SK-N-DZ (cell line): ENCODE results near the gene KANSL2. TPM values are rescaled to one million over a fixed set of nuclear protein-coding genes. Genes with fewer than 3 reads are reported as not detected.
A peak's percentile ranks its signal among the peaks of the same experiment; 100 is the strongest.
"Not testable (repeated sequence)": the region's sequence is repeated elsewhere in the genome, so short reads cannot be mapped to it uniquely, and the experiment has no call there.

ENCODE experiments used
- DNase-seq: peaks from one replicate; pipeline ENCODE4 v3.0.0-alpha.2; 2015; ENCODE audit warnings: low spot score
- polyA plus RNA-seq, 2 experiments: library from polyadenylated mRNA; depleted of rRNA; stranded (reverse); fragments of >200 nt; gene quantifications; 2 replicates each; pipeline ENCODE4 v1.2.3, GENCODE V29; 2014

KANSL2 gene, protein sequence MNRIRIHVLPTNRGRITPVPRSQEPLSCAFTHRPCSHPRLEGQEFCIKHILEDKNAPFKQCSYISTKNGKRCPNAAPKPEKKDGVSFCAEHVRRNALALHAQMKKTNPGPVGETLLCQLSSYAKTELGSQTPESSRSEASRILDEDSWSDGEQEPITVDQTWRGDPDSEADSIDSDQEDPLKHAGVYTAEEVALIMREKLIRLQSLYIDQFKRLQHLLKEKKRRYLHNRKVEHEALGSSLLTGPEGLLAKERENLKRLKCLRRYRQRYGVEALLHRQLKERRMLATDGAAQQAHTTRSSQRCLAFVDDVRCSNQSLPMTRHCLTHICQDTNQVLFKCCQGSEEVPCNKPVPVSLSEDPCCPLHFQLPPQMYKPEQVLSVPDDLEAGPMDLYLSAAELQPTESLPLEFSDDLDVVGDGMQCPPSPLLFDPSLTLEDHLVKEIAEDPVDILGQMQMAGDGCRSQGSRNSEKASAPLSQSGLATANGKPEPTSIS
- polyA plus RNA-seq (2014; cell fraction: cytosol; rRNA removed): 67.7 and 78.0 TPM in 2 replicates
- 75.0 and 87.4 TPM in 2 replicates for polyA plus RNA-seq (2014; cell fraction: nucleus; rRNA removed)

DNA sequence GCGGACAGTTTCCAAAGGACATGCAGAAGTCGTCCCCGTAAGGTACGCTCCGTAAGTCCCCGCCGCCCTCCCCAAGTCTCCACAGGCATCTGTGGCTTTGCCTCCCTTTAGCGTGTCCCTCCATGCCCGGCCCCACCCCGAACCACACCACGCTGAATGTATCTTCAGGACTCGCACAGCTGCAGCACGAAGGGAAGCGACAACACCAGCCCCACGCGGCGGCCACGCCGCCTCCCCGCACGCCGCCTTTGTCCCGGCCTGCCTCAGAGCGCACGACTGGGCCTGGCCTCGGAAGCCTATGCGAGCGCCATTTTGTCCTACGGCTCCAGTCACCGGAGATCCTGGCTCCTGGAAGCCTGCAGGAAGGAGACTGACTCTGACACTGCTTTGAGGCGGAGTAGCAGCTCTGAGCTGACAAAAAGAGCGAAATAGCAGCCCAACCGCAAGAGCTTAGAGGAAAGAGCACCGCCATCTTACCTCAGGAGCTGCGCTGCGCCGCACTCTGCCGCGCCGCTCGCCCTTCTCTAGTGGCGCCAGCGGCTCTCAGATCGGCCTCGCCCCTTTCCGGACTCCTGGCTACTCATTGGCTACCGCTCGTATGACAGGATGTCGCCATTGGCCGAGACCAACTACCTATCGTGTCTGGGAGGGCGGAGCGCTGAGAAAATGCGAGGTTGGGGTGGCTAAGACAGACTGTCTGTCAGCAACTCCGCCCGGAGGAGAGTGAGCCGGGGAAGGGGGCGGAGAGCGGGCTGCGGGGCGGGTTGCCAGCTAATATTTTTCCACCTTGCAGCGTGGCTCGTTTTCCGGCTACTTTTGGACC is at the start of gene KANSL2:
Gene KANSL2 (minus strand): TSS at position 529 of the 823 bp plus-strand sequence. CDS start 606 bp downstream, outside the sequence.
- DNase-seq: peak; percentile 99

DNA sequence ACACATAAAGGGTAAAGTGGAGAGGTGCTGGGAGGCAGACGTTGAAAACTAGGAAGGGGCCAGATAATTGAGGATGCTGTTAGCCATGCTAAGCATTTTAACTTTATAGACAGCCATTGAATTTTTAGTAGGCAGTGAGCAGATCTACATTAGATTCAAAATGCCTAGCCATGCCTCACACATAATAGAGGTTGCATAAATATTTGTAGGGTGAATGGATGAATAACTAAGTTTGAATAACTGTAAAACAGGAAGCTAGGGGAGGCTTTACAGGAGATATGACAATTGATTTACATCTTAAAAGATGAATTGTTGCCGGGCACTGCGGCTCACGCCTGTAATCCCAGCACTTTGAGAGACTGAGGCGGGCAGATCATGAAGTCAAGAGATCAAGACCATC is 46.8 kb upstream of the KANSL2 start:
- no peak for DNase-seq

DNA sequence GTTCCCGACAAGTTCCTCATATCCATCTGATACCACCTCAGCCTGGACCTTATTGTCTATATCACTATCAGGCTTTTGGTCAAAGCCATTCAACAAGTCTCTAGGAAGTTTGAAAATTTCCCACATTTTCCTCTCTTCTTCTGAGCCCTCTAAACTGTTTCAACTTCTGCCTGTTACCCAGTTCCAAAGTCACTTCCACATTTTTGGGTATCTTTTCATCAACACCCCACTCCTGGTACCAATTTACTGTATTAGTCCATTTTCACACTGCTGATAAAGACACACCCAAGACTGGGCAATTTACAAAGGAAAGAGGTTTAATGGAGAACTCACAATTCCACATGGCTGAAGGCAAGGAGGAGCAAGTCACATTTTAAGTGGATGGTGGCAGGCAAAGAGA is 38.7 kb upstream of the KANSL2 start:
- DNase-seq: not testable (repeated sequence)

DNA sequence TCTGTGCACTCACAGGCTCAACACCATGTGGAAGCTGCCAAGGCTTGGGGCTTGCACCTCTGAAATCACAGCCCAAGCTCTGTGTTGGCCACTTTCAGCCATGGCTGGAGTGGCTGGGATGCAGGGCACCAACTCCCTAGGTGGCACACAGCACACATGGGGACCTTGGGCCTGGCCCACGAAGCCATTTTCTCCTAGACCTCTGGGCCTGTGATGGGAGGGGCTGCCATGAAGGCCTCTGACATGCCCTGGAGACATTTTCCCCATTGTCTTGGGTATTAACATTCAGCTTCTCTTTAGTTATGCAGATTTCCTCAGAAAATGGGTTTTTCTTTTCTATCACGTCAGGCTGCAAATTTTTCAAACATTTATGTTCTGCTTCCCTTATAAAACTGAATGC is 38.1 kb upstream of the KANSL2 start:
- DNase-seq: not testable (repeated sequence)

DNA sequence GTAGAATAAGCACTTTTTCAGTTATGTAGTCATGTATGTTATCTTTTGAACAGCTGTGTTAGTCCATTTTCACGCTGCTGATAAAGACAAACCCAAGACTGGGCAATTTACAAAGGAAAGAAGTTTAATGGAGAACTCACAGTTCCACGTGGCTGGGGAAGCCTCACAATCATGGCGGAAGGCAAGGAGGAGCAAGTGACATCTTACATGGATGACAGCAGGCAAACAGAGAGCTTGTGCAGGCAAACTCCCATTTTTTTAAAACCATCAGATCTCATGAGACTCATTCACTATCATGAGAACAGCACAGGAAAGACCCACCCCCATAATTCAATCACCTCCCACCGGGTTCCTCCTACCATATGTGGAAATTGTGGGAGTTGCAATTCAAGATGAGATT is 37.0 kb upstream of the KANSL2 start:
- not testable (repeated sequence) for DNase-seq

DNA sequence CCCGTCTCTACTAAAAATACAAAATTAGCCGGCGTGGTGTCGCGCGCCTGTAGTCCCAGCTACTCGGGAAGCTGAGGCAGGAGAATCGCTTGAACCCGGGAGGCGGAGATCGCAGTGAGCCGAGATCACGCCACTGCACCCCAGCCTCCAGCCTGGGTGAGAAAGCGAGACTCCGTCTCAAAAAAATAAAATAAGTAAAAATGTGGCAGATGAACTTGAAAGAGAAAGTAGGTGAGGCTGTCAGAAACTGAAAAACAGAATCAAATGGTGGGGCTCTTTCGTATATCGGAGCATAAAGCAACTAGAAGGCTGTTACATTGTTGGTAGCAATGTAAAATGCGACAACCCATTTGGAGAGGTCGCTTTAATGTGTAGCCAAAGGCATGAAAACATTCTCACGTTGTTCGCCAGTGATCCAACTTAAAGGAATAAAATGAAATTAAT is 35.2 kb upstream of the KANSL2 start:
- DNase-seq: peak; percentile 18

DNA sequence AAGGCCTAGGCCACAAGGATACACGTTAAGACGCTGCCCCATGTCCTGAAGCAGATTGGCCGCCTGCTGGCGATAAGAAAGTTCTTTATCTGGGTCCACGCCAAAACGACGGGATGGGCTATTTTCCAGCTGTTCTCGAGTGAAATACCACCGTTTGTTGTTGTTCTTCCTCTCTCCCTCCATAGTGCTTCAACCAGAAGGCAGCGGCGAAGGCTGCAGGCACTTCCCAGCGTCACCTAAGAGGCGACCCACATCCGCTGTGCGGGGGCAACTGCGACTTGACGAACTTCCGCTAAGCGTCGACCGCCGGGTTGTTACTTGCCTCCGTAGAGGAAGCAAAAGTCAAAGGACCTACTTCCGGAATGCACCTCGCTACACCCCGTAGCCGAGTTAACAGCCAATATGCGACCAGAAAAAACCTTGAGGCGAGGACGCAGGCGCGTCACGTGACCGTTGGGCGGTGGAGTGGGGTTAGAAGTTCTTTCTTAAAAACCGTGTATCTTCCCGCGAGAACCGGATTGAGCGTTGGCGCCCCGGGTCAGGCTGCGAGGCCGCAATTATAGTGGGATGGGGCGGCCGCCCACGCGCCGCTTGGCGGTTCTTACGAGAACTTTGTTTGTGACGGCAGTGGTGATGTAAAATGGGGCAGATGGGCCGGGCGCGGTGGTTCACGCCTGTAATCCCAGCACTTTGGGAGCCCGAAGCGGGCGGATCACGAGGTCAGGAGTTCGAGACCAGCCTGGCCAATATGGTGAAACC is 34.6 kb upstream of the KANSL2 start, which contains the start of gene CCNT1:
Gene CCNT1 (minus strand): TSS at position 215 of the 759 bp plus-strand sequence. CDS start 32 bp downstream, at position 183.
- peak; percentile 100 for DNase-seq

DNA sequence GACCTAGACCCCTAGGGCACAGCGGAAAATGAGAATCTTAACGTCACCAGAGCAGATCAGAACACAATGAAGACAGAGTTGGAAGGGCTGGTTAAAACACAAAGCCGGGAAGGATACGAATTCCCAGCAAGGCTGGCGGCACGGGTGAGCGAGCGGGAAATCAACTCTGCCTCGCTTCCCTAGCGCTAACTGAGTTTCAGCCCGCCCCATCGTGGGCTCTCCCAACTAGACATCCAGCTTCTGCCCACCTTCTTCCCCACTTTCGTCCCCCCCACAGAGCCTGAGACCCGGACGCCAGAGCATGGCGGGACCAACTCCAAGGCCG is 34.1 kb upstream of the KANSL2 start:
- no peak for DNase-seq

DNA sequence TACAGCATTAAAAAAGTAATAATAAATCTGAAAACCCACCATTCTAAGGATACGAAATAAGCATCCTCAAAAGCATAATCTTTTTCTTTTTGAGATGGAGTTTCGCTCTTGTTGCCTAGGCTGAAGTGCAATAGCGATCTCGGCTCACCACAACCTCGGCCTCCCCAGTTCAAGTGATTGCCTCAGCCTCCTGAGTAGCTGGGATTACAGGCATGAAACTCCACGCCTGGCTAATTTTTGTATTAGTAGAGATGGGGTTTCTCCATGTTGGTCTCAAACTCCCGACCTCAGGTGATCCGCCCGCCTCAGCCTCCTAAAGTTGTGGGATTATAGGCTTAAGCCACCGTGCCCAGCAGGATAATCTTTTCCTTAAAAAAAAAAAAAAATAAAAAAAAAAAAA is 30.2 kb upstream of the KANSL2 start:
- DNase-seq: no peak

DNA sequence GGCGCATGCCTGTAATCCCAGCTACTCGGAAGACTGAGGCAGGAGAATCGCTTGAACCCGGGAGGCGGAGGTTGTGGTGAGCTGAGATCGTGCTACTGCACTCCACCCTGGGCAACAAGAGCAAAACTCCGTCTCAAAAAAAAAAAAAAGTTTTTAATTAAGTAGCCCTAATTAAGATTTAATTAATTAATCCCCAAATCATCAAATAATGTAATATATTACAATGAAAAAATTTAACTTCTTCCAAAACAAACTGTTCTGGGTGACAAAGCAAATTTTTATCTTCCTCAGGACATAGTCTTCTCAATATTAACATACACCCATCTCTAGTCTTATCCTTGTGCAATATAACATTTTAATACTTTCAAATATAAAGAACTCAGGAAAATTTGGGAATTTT is 16.8 kb upstream of the KANSL2 start:
- DNase-seq: not testable (repeated sequence)

DNA sequence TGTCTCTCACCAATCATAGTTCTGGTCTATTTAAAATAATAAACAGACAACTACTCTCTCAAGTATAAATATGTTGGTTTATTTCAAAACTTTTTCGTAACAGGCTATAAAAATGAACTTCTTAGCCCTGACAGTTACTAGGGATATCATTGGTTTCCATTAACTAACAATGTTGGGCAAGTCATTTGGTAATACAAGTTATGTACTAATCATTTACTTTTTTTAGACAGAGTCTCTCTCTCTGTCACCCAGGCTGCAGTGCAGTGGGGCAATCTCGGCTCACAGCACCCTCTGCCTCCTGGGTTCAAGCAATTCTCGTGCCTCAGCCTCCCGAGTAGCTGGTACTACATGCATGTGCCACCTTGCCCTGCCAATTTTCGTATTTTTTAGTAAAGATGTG is 14.6 kb upstream of the KANSL2 start:
- DNase-seq: no peak

DNA sequence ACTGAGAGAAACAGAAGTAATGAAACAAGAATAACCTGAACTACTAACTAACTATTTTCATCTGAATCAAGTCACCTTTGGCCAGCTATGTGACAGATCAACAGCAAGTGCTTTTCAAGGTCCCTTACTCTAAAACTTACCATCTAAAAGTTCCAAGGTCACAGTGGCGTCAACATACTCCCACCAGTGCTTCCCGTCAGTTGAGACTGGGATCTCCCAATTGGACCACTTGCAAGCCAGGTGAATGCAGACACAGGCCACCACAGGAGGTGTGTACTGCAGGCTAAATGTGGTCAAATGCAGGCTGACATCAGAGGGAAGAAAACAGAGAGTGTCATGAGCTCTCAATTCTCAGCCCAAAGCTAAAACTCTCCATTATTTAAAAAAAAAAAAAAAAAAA is 13.8 kb upstream of the KANSL2 start:
- DNase-seq: no peak

DNA sequence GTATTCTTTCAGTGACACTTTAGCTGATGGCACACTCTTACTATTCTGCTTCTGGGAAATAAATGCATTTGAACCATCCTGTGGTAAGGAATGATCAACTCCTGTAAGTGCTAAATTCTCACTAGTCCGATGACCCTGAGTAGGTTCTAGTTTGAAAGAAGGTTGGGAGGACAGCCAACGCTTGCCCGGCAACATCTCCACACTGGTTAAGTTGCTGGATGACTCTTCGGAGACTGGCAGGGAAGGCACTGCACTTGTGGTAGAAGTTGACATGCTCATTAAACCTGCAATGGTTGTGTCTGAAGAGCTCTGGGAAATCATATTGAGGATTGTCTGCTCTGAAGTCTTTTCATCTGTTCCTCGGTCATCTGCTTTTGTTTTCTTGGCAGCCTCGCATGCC is 12.0 kb upstream of the KANSL2 start:
- DNase-seq: no peak

DNA sequence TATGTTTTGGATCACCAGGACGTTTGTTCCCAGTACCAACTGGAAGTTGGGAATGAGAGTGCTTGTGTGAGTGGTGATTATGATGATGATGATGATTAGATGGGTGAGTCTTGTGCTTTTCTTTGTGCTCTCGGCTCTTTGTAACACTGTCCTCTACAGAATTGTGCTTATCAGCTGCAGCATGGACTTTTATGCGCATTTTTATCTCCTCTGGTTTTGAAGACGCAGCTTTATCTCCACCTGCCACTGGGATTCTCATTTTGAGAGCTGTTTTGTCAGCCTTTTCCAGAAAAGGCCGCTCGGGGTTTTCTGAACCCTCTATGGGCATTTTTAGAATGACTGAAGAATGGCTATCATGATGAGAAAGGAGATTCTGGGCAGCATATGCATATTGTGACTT is 11.5 kb upstream of the KANSL2 start:
- no peak for DNase-seq

DNA sequence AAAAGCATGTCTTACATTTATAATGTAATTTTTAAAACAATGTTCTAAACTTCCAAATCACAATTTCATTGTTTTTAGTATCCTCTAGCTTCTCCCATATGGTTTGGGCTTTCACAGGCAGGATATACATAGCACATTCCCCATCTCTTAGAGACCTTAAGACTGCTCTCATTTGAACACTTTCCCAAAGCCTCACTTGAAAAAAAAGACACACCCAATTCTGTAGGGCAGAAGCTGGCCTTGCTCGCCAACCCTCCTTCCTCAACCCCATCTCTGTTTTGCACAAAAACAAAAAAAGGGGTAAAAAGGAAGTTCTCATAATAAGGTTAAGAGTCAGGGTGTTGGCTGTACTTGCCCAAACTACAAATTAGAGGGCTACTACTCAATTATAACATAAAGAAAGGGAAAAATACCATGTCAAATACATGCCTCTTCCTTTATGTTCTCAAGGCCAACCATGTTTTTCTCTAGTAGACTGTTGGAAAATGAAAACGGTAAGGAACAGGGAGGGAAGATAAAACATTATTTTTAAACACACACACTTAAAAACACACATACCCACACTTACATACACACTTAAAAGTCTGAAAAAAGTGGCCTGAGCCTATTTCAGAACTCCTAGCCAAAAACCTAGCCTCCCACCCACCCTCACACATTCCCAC is 9.9 kb upstream of the KANSL2 start:
- no peak for DNase-seq

DNA sequence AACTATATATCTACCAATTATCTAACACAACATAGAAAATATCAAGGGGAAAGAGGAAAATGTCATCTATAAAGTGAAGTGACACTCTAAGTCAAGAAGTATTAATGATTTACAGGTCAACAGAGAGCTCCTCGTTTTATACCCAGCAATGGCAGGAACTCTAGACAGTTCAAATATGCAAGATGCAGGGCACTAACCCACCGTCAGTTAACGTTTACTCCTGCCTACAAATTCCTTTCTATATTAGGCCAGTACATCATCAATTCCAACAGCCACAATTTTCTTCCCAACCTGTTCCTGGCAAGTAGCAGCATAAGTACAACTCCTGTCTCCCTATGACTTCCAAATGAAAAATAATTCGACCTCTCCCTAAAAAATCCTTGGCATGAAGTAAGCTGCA is 9.0 kb upstream of the KANSL2 start:
- no peak for DNase-seq

DNA sequence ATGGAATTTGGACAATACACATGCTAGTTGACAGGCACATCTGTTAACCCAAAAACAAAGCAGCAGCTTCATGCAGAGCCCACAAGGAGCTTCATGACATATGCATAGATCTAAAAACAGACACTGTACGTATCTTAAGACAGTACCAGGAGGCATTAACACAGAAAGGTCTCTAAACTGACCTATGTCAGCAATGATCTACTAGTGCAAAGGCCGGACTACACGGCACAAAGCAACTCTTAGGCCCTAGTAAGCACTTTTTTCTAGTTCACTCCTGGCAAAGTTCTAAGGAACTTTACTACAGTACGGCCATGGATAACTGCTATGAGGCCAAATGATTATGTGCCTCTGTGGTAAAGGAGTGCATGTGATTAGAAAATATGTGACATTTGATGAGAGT is 8.4 kb upstream of the KANSL2 start:
- DNase-seq: no peak

DNA sequence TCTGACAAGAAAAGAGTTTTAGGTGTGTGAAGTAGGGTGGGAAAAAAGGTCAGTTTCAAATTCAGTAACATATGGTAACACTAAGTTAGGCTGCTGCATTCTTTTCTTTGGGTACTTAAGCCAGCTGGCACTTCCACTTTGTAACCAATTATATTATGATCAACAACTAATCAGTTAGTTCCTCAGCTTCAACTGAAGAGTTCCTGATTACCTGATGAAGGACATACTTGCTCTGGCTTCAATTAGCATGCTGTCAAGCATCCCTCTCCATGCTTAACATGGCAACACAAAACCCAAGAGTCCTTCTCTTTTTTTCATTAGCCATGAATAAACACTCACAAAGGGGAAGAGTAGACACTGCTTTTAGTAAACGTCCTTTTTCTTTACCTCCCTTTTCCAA is 6.8 kb upstream of the KANSL2 start:
- DNase-seq: no peak

DNA sequence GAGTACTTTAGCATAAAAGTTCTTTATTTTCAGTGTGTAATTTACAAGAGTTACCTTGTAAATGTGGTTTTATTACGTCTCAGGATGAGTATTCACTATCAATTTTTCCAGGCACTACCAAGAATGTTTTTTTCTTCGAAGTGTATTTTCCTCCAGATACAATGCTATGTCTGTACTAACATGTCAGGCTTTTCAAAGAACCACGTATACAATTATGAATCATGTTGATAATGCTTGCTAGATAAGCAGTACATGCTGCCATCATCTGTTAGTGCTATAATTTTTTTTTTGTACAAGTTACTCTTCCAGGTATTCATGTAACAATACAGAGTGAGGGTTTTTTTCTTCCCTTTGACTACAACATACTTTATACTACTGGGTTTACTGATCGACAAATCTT is 5.6 kb upstream of the KANSL2 start:
- DNase-seq: no peak

DNA sequence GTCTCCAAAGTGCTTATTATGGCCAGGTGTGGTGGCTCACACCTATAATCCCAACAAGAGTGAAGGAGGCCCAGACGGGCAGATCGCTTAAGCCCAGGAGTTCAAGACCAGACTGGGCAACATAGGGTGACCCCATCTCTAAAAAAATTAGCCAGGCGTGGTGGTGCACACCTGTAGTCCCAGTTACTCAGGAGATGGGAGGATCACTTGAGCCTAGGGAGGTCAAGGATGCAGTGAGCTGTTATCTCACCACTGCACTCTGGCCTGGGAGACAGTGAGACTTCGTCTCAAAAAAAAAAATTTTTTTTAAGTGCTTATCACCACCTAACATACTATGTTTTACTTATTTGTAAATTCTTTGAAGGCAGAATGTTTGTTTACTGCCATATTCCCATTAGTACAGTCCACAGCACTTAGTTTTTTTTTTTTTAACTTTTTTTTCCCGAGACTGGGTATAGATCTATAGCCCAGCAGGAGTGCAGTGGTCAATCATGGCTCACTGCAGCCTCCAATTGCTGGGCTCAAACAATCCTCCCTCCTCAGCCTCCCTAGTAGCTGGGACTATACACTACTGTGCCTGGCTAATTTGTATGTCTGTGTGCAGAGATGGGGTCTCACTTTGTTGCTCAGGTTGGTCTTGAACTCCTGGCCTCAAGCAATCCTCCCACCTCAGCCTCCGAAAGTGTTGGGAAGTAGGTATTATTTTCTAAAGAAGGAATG is 4.7 kb upstream of the KANSL2 start:
- DNase-seq: no peak
